ENCODE results near the gene RNF7. TPM values are rescaled to one million over a fixed set of nuclear protein-coding genes. Genes with fewer than 3 reads are reported as not detected.

RNF7 gene
- polyA plus RNA-seq, 2 of the 4 experiments (the other 2 are of a cell fraction): 84.1 to 147 TPM

GRCh38 chr3:141743305-141743704 lies 5.2 kb downstream of the RNF7 start:
- Histone ChIP-seq H3K4me3 (no peak overlapping the region), H3K27ac (no peak overlapping the region), H3K9me3 (no peaks in the 10 kb centered on the region), H3K4me2 (peak overlapping the region; percentile 6; the same call in 2 of the 3 replicates), H3K4me1 (peaks cover 38% of the 10 kb centered on the region)
- WGBS (ENCODE audit: missing lambda C conversion rate): 17% methylated on average over 1 of the region's 1 CpG
- DNase-seq (ENCODE audit: low read depth in 1 of 2, low spot score in 1 of 2) (no peak), ATAC-seq (no peak), FAIRE-seq (no peak)
- ChIA-PET POLR2A (no interaction called here), CTCF (no interaction called here)
- TF ChIP-seq KDM1A (IDR thresholded peaks at IDR 0.05; ENCODE audit: low read depth) (no peak), NPAS2 (CRISPR knock-in tag; IDR thresholded peaks at IDR 0.05; ENCODE audit: borderline replicate concordance) (no peak), ESRRA (IDR thresholded peaks at IDR 0.05; ENCODE audit: borderline replicate concordance, low read length) (no peak), ZC3H11A (IDR thresholded peaks at IDR 0.05) (no peak), HOXA7 (CRISPR knock-in tag; IDR thresholded peaks at IDR 0.05) (no peak), HEYL (CRISPR knock-in tag; IDR thresholded peaks at IDR 0.05) (no peak), SMC3 (IDR thresholded peaks at IDR 0.05) (no peak), BHLHE40 (IDR thresholded peaks at IDR 0.05; ENCODE audit: low read depth, low read length) (no peak), TP53 (CRISPR knock-in tag; IDR thresholded peaks at IDR 0.05) (no peak), EHF (CRISPR knock-in tag; IDR thresholded peaks at IDR 0.05) (no peak), EP300 (IDR thresholded peaks at IDR 0.05) (no peak), PBX3 (IDR thresholded peaks at IDR 0.05) (no peak), RNF2 (IDR thresholded peaks at IDR 0.05; ENCODE audit: borderline replicate concordance, low read depth) (no peak), JUN (IDR thresholded peaks at IDR 0.05) (no peak), FOSL2 (IDR thresholded peaks at IDR 0.05) (no peak), FOSL2 (CRISPR knock-in tag; IDR thresholded peaks at IDR 0.05) (no peak), CBX8 (IDR thresholded peaks at IDR 0.05) (no peak), SREBF2 (IDR thresholded peaks at IDR 0.05) (no peak)

GRCh38 chr3:141746962-141747361 lies 8.9 kb downstream of the RNF7 start:
- H3K9me3 ChIP-seq: no peaks in the 10 kb centered on the region
- H3K4me2 ChIP-seq: no peak overlapping the region
- DNase-seq (ENCODE audit: low read depth in 1 of 2, low spot score in 1 of 2) (no peak), ATAC-seq (no peak), FAIRE-seq (no peak)
- ChIA-PET POLR2A (interaction anchor here (0.6 kb wide), 1 partner anchor 265 kb away, joined by 5 read pairs; no protein-coding TSS in a partner anchor), CTCF (no interaction called here)
- WGBS (ENCODE audit: missing lambda C conversion rate): 87% methylated on average over 4 of the region's 4 CpGs
- peaks cover 15% of the 10 kb centered on the region for H3K4me1 ChIP-seq
- H3K4me3 ChIP-seq: no peak overlapping the region
- TF ChIP-seq RNF2 (IDR thresholded peaks at IDR 0.05; ENCODE audit: borderline replicate concordance, low read depth) (no peak), POLR2AphosphoS2 (conservative IDR thresholded peaks at IDR 0.05; ENCODE audit: low read length) (0 out of 2 replicates have a peak, but pooled peaks have one; percentile 48)
- no peak overlapping the region for H3K27ac ChIP-seq

- Histone ChIP-seq H3K4me2 (no peak overlapping the region), H3K27ac (no peak overlapping the region), H3K9me3 (no peaks in the 10 kb centered on the region), H3K4me3 (no peak overlapping the region), H3K4me1 (no peaks in the 10 kb centered on the region)
- FAIRE-seq: no peak
- WGBS (ENCODE audit: missing lambda C conversion rate): 94% methylated on average over 3 of the region's 3 CpGs
- DNase-seq (ENCODE audit: low read depth in 1 of 2, low spot score in 1 of 2): no peak
- ChIA-PET CTCF (interaction anchor here (0.7 to 6.8 kb wide), 2 partner anchors 14 to 122 kb away, joined by 3 to 40 read pairs; partner anchors contain the start of gene RNF7), POLR2A (no interaction called here)
- ATAC-seq: no peak; a peak in 2 of 6 replicates
- TF ChIP-seq ZFP36 (IDR thresholded peaks at IDR 0.05; ENCODE audit: borderline replicate concordance, partially characterized antibody) (no peak), ZC3H11A (IDR thresholded peaks at IDR 0.05) (no peak), HOXB5 (CRISPR knock-in tag; IDR thresholded peaks at IDR 0.05) (no peak), EHF (CRISPR knock-in tag; IDR thresholded peaks at IDR 0.05) (no peak), MYC (IDR thresholded peaks at IDR 0.05; ENCODE audit: borderline replicate concordance, low read length) (no peak), RFX5 (IDR thresholded peaks at IDR 0.05) (no peak), CBX2 (IDR thresholded peaks at IDR 0.05; ENCODE audit: borderline replicate concordance, low read depth) (no peak), GATA3 (IDR thresholded peaks at IDR 0.05; ENCODE audit: borderline replicate concordance) (no peak), FOSL2 (IDR thresholded peaks at IDR 0.05) (no peak), FOSL2 (CRISPR knock-in tag; IDR thresholded peaks at IDR 0.05) (no peak), CEBPB (IDR thresholded peaks at IDR 0.05) (no peak), JUNB (IDR thresholded peaks at IDR 0.05) (no peak), PHF8 (IDR thresholded peaks at IDR 0.05; ENCODE audit: borderline replicate concordance, low read depth) (no peak)
Observed at GRCh38 chr3:141753399-141753798, 15.3 kb downstream of the RNF7 start.
